H9 (cell line): Measurements from ENCODE around the gene SCFD2. TPM values are rescaled to one million over a fixed set of nuclear protein-coding genes. Genes with fewer than 3 reads are reported as not detected.

ENCODE experiments used
- DNase-seq: peaks from one replicate; pipeline ENCODE4 v3.0.0-alpha.2; 2017
- H2AFZ ChIP-seq: one replicate; pipeline ENCODE4 v1.6.1; 2013; ENCODE audit warnings: mild to moderate bottlenecking, low read length, control low read depth, moderate library complexity
- H2AK5ac ChIP-seq: 2 replicates; pipeline ENCODE4 v1.6.1; 2013; ENCODE audit warnings: low read length, control low read depth, mixed read lengths; ENCODE audit not compliant: insufficient read length
- H2BK120ac ChIP-seq: one replicate; pipeline ENCODE4 v1.6.1; 2013; ENCODE audit warnings: low read depth, mild to moderate bottlenecking, low read length, control low read depth, inconsistent platforms; ENCODE audit not compliant: poor library complexity, severe bottlenecking
- H2BK12ac ChIP-seq: 2 replicates; pipeline ENCODE4 v1.6.1; 2013; ENCODE audit warnings: low read length, control low read depth, mixed read lengths, low read depth; ENCODE audit not compliant: insufficient read length
- H2BK15ac ChIP-seq: 2 replicates; pipeline ENCODE4 v1.6.1; 2013; ENCODE audit warnings: low read depth, low read length, control low read depth
- H2BK20ac ChIP-seq: one replicate; pipeline ENCODE4 v1.6.1; 2013; ENCODE audit warnings: low read depth, mild to moderate bottlenecking, low read length, control low read depth, inconsistent platforms; ENCODE audit not compliant: poor library complexity, severe bottlenecking
- H2BK5ac ChIP-seq: 2 replicates; pipeline ENCODE4 v1.6.1; 2013; ENCODE audit warnings: low read length, control low read depth, mixed read lengths; ENCODE audit not compliant: insufficient read length
- H3K14ac ChIP-seq: 2 replicates; pipeline ENCODE4 v1.6.1; 2013; ENCODE audit warnings: low read length, control low read depth; ENCODE audit not compliant: insufficient read depth
- H3K18ac ChIP-seq: 2 replicates; pipeline ENCODE4 v1.6.1; 2013; ENCODE audit warnings: low read depth, mild to moderate bottlenecking, mixed read lengths, low read length, control low read depth; ENCODE audit not compliant: insufficient read length
- H3K23ac ChIP-seq: 2 replicates; pipeline ENCODE4 v1.6.1; 2013; ENCODE audit warnings: low read length, control low read depth, mixed read lengths, low read depth; ENCODE audit not compliant: insufficient read length
- H3K23me2 ChIP-seq: 2 replicates; pipeline ENCODE4 v1.6.1; 2013; ENCODE audit warnings: low read depth, mild to moderate bottlenecking, mixed read lengths, low read length, control low read depth; ENCODE audit not compliant: insufficient read length, poor library complexity, severe bottlenecking
- H3K27ac ChIP-seq: 2 replicates; pipeline ENCODE4 v1.5.1; 2013; ENCODE audit warnings: low read length, control low read depth, mixed read lengths, low read depth; ENCODE audit not compliant: insufficient read length
- H3K27me3 ChIP-seq: 2 replicates; pipeline ENCODE4 v1.6.1; 2013; ENCODE audit warnings: low read length, control low read depth, inconsistent platforms; ENCODE audit not compliant: insufficient read depth
- H3K4ac ChIP-seq: 2 replicates; pipeline ENCODE4 v1.6.1; 2013; ENCODE audit warnings: low read depth, mild to moderate bottlenecking, control low read depth, inconsistent platforms, low read length, moderate library complexity
- H3K4me1 ChIP-seq: 2 replicates; pipeline ENCODE4 v1.6.1; 2013; ENCODE audit warnings: low read length, control low read depth, inconsistent platforms; ENCODE audit not compliant: insufficient read depth
- H3K4me2 ChIP-seq: 2 replicates; pipeline ENCODE4 v1.6.1; 2013; ENCODE audit warnings: low read length, control low read depth, mixed read lengths; ENCODE audit not compliant: insufficient read length, insufficient read depth
- H3K56ac ChIP-seq: 2 replicates; pipeline ENCODE4 v1.6.1; 2013; ENCODE audit warnings: low read depth, mild to moderate bottlenecking, mixed read lengths, low read length, control low read depth; ENCODE audit not compliant: insufficient read length
- H3K79me1 ChIP-seq: 2 replicates; pipeline ENCODE4 v1.6.1; 2013; ENCODE audit warnings: low read depth, mild to moderate bottlenecking, moderate library complexity, low read length, control low read depth, inconsistent platforms; ENCODE audit not compliant: insufficient read depth, poor library complexity, severe bottlenecking
- H3K79me2 ChIP-seq: 2 replicates; pipeline ENCODE4 v1.6.1; 2013; ENCODE audit warnings: low read length, control low read depth, inconsistent platforms; ENCODE audit not compliant: insufficient read depth
- H3K9ac ChIP-seq: 2 replicates; pipeline ENCODE4 v1.6.1; 2013; ENCODE audit warnings: low read length, control low read depth, mixed read lengths; ENCODE audit not compliant: insufficient read length; ENCODE audit errors: extremely low read depth
- H3K9me3 ChIP-seq: one replicate; pipeline ENCODE4 v1.6.1; 2013; ENCODE audit warnings: low read depth, low read length, inconsistent platforms; ENCODE audit not compliant: control insufficient read depth
- H3T11ph ChIP-seq: one replicate; pipeline ENCODE4 v1.6.1; 2013; ENCODE audit warnings: mild to moderate bottlenecking, low read length, control low read depth, inconsistent platforms
- H4K20me1 ChIP-seq: one replicate; pipeline ENCODE4 v1.6.1; 2013; ENCODE audit not compliant: control insufficient read depth, insufficient read length, insufficient read depth
- H4K5ac ChIP-seq: 2 replicates; pipeline ENCODE4 v1.6.1; 2013; ENCODE audit warnings: low read depth, mild to moderate bottlenecking, mixed read lengths, low read length, control low read depth; ENCODE audit not compliant: insufficient read length
- H4K8ac ChIP-seq: replicated peaks from 2 replicates; pipeline ENCODE4 v1.6.1; 2013; ENCODE audit warnings: low read length, control low read depth, mixed read lengths, low read depth; ENCODE audit not compliant: insufficient read length
- H4K91ac ChIP-seq: 2 replicates; pipeline ENCODE4 v1.6.1; 2013; ENCODE audit warnings: low read depth, mild to moderate bottlenecking, moderate library complexity, mixed read lengths, low read length, control low read depth; ENCODE audit not compliant: insufficient read length
- H3K27ac Mint-ChIP-seq, 3 experiments: 2 replicates in 2 of 3; 3 replicates in 1 of 3; pipeline ENCODE4 v1.8.0; 2020 to 2021; ENCODE audit warnings: mixed read lengths in 3 of 3, mild to moderate bottlenecking in 1 of 3, moderate library complexity in 1 of 3
- H3K27me3 Mint-ChIP-seq: 2 replicates; pipeline ENCODE4 v1.8.0; 2021; ENCODE audit warnings: low read depth, mild to moderate bottlenecking, moderate library complexity, mixed read lengths
- H3K36me3 Mint-ChIP-seq, 3 experiments: 2 replicates in 2 of 3; 3 replicates in 1 of 3; pipeline ENCODE4 v1.8.0; 2020 to 2021; ENCODE audit warnings: low read depth in 3 of 3, mixed read lengths in 3 of 3; ENCODE audit not compliant: insufficient read depth in 1 of 3
- H3K4me1 Mint-ChIP-seq, 2 experiments: 2 replicates each; pipeline ENCODE4 v1.8.0; 2020; ENCODE audit warnings: mixed read lengths in 2 of 2
- H3K4me3 Mint-ChIP-seq, 2 experiments: 2 replicates in 1 of 2; 3 replicates in 1 of 2; pipeline ENCODE4 v1.8.0; 2020 to 2021; ENCODE audit warnings: mild to moderate bottlenecking in 2 of 2, mixed read lengths in 2 of 2, moderate library complexity in 1 of 2
- H3K9me3 Mint-ChIP-seq, 2 experiments: 2 replicates in 1 of 2; 3 replicates in 1 of 2; pipeline ENCODE4 v1.8.0; 2020; ENCODE audit warnings: mild to moderate bottlenecking in 2 of 2, mixed read lengths in 2 of 2, moderate library complexity in 1 of 2
- CTCF ChIP-seq: fragments of 200-600 bp; sonication (generic); conservative IDR thresholded peaks from 3 replicates; pipeline ENCODE4 v1.8.0; 2021; ENCODE audit warnings: antibody characterized with exemption, mild to moderate bottlenecking
- WGBS: extraction: QIAGEN DNeasy Blood & Tissue Kit; methylation state at CpG from one replicate; pipeline ENCODE4 v1.1.7; 2013; ENCODE audit warnings: missing lambda C conversion rate, low lambda C conversion rate, mixed read lengths; ENCODE audit not compliant: insufficient read length; ENCODE audit errors: extremely low coverage; 5-methylcytosine and 5-hydroxymethylcytosine counted together
- total RNA-seq: library from RNA; stranded (reverse); gene quantifications from 2 replicates; pipeline ENCODE4 v1.2.1, GENCODE V29; 2021

SCFD2 gene
- total RNA-seq, 1 experiment from 2014 or later = 10.1 TPM

- Mint-ChIP-seq H3K36me3 (no peaks in the 10 kb centered on the region), H3K9me3 (no peaks in the 10 kb centered on the region), H3K27me3 (no peaks in the 10 kb centered on the region), H3K4me3 (no peak overlapping the region), H3K4me1 (peaks cover 30 to 35% of the 10 kb centered on the region in 2 experiments), H3K27ac (no peak overlapping the region)
- Histone ChIP-seq H3K56ac (no peak overlapping the region), H4K8ac (no peak overlapping the region), H3K14ac (no peak overlapping the region), H3K9me3 (no peaks in the 10 kb centered on the region), H2BK120ac (no peak overlapping the region), H4K20me1 (no peaks in the 10 kb centered on the region), H3K4me2 (no peak overlapping the region), H3K4me1 (peaks cover 5% of the 10 kb centered on the region; the same call in 1 of the 2 replicates), H3K79me1 (no peaks in the 10 kb centered on the region), H3K18ac (no peak overlapping the region), H3K27ac (no peak overlapping the region), H4K91ac (no peak overlapping the region), H3K27me3 (no peaks in the 10 kb centered on the region), H3K23me2 (no peaks in the 10 kb centered on the region), H3K4ac (no peak overlapping the region), H2BK5ac (no peak overlapping the region), H3K9ac (no peak overlapping the region), H3K23ac (no peak overlapping the region), H2BK20ac (no peak overlapping the region), H2BK12ac (no peak overlapping the region), H2BK15ac (no peak overlapping the region), H2AFZ (no peak overlapping the region), H4K5ac (no peak overlapping the region), H3T11ph (no peak overlapping the region), H3K79me2 (no peaks in the 10 kb centered on the region), H2AK5ac (no peak overlapping the region)
- WGBS = no CpG with 5 or more reads among the region's 4 CpGs
- TF ChIP-seq CTCF = no peak
- no peak for DNase-seq
Observed at GRCh38 chr4:52946855-52947254, 419.0 kb downstream of the SCFD2 start.
